CD4-positive, alpha-beta memory T cell (primary cell): ENCODE measurements around the gene MLXIP. TPM values are rescaled to one million over a fixed set of nuclear protein-coding genes. Genes with fewer than 3 reads are reported as not detected.

Experiments
- CTCF ChIA-PET: fragments of 350-600 bp; sonication (Branson Sonifier 250); formaldehyde crosslinking; loops from one replicate; lab custom pipeline; 2021; ENCODE audit warnings: inconsistent platforms; ENCODE audit not compliant: partially characterized antibody; lab: Charles Lee
- POLR2A ChIA-PET: fragments of 350-600 bp; sonication (Branson Sonifier 250); formaldehyde crosslinking; loops from one replicate; lab custom pipeline; 2021; ENCODE audit not compliant: partially characterized antibody; lab: Charles Lee
- DNase-seq, 5 donors: peaks; one replicate each; pipeline versions ENCODE4 v3.0.0 to v3.0.0-alpha.2; 2020 to 2022; ENCODE audit warnings: mixed read lengths in 1 of 5
- H3K27ac ChIP-seq: one replicate; pipeline ENCODE4 v1.7.0; 2013; ENCODE audit warnings: low read depth, low read length
- H3K27me3 ChIP-seq: 2 replicates; pipeline ENCODE4 v1.7.0; 2013; ENCODE audit warnings: mild to moderate bottlenecking, low read length, moderate library complexity; ENCODE audit not compliant: insufficient read depth
- H3K36me3 ChIP-seq: 2 replicates; pipeline ENCODE4 v1.7.0; 2013; ENCODE audit warnings: mild to moderate bottlenecking, low read length, moderate library complexity; ENCODE audit not compliant: insufficient read depth
- H3K4me1 ChIP-seq: 2 replicates; pipeline ENCODE4 v1.7.0; 2013; ENCODE audit warnings: mild to moderate bottlenecking, low read length, moderate library complexity; ENCODE audit not compliant: insufficient read depth
- H3K4me3 ChIP-seq, 2 donors: one replicate each; pipeline ENCODE4 v1.7.0; 2013; ENCODE audit warnings: low read length in 2 of 2, mild to moderate bottlenecking in 1 of 2
- H3K9me3 ChIP-seq, 2 donors: one replicate each; pipeline ENCODE4 v1.7.0; 2013; ENCODE audit warnings: low read length in 2 of 2, control low read depth in 1 of 2; ENCODE audit not compliant: control insufficient read depth in 1 of 2
- H3K27ac Mint-ChIP-seq, 7 donors: one replicate each; pipeline ENCODE4 v1.8.0; 2020 to 2021; ENCODE audit warnings: mixed read lengths in 7 of 7, mild to moderate bottlenecking in 6 of 7, inconsistent platforms in 3 of 7, moderate library complexity in 3 of 7
- H3K27me3 Mint-ChIP-seq, 2 donors: one replicate each; pipeline ENCODE4 v1.8.0; 2020 to 2021; ENCODE audit warnings: mixed read lengths in 2 of 2
- H3K36me3 Mint-ChIP-seq, 2 donors: one replicate each; pipeline ENCODE4 v1.8.0; 2020 to 2021; ENCODE audit warnings: mixed read lengths in 2 of 2, inconsistent platforms in 1 of 2, mild to moderate bottlenecking in 1 of 2
- H3K4me1 Mint-ChIP-seq, 4 donors: one replicate each; pipeline ENCODE4 v1.8.0; 2020 to 2021; ENCODE audit warnings: mixed read lengths in 4 of 4, mild to moderate bottlenecking in 1 of 4
- H3K4me3 Mint-ChIP-seq, 8 donors: one replicate each; pipeline ENCODE4 v1.8.0; 2020 to 2021; ENCODE audit warnings: mixed read lengths in 8 of 8, mild to moderate bottlenecking in 7 of 8, moderate library complexity in 6 of 8, inconsistent platforms in 3 of 8
- H3K9me3 Mint-ChIP-seq, 8 donors: one replicate each; pipeline ENCODE4 v1.8.0; 2020 to 2021; ENCODE audit warnings: mixed read lengths in 8 of 8, mild to moderate bottlenecking in 5 of 8, inconsistent platforms in 3 of 8, moderate library complexity in 1 of 8
- intact Hi-C: fragments of 100-400 bp; cut with micrococcal nuclease; formaldehyde crosslinking; loops from one replicate; pipeline ENCODE4 v1.15.1; 2023
- polyA plus RNA-seq, 2 donors: library from polyadenylated mRNA; unstranded; fragments of 300-500 nt; fragmentation: Illumina TruSeq; gene quantifications; one replicate each; pipeline ENCODE4 v1.2.3, GENCODE V29; 2021
- total RNA-seq, 2 experiments: library from RNA; stranded (reverse); gene quantifications; one replicate each; pipeline ENCODE4 v1.2.3, GENCODE V29; 2021

MLXIP gene
- total and polyA plus RNA-seq, 4 experiments from 2014 or later, result 2.7 to 88.1 (median 51.7) TPM

DNA sequence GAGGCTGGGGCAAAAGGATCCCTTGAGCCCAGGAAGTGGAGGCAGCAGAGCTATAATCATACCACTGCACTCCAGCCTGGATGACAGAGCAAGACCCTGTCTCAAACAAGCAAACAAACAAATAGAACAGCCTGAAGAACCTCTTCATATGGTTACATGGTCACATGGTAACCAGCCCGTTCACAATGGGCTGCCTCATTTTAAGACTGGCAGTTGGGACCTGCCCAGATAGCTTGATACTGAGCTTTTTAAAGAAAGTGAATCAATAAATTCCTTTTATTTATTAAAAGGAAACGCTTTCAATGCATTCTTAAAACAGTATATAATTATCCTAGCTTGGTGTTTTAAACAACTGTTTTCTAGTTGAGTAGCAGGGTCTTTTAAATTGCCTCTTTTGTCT is 10.5 kb downstream of the MLXIP start:
- H3K4me3 Mint-ChIP-seq, result no peak overlapping the region
- peak overlapping the region; percentile 39 to 77 (median 73) for H3K27ac Mint-ChIP-seq
- peaks cover 11 to 33% of the 10 kb centered on the region in 2 donors for H3K36me3 Mint-ChIP-seq
- POLR2A ChIA-PET, result interaction anchor here (0.7 to 6.3 kb wide), 4 partner anchors 9 to 138 kb away, joined by 3 to 53 read pairs (median 5); partner anchors contain the start of genes BCL7A and MLXIP
- H3K9me3 Mint-ChIP-seq, result no peaks in the 10 kb centered on the region
- CTCF ChIA-PET, result interaction anchor here (0.7 to 3.4 kb wide), 7 partner anchors 8 to 809 kb away, joined by 3 to 14 read pairs (median 6); no protein-coding TSS in a partner anchor
- intact Hi-C loops, result no loop called here
- no peaks in the 10 kb centered on the region for H3K27me3 Mint-ChIP-seq
- Histone ChIP-seq H3K9me3 (no peaks in the 10 kb centered on the region), H3K4me3 (no peak overlapping the region), H3K27me3 (no peaks in the 10 kb centered on the region), H3K4me1 (peaks cover 75% of the 10 kb centered on the region), H3K27ac (no peak overlapping the region), H3K36me3 (peaks cover 5% of the 10 kb centered on the region)
- H3K4me1 Mint-ChIP-seq, result peaks cover 38 to 54% (median 47%) of the 10 kb centered on the region in 4 donors
- DNase-seq, result no peak

- Mint-ChIP-seq H3K4me1 (peaks cover 27 to 45% (median 37%) of the 10 kb centered on the region in 4 donors), H3K4me3 (peak overlapping the region in 3 of 8 donors; percentile 14 to 57 (median 55)), H3K9me3 (no peaks in the 10 kb centered on the region), H3K27me3 (no peaks in the 10 kb centered on the region), H3K36me3 (peaks cover 9 to 23% of the 10 kb centered on the region in 2 donors), H3K27ac (peak overlapping the region in 6 of 7 donors; percentile 1 to 85 (median 80))
- Histone ChIP-seq H3K36me3 (no peaks in the 10 kb centered on the region), H3K27ac (no peak overlapping the region), H3K4me1 (peaks cover 84% of the 10 kb centered on the region), H3K9me3 (no peaks in the 10 kb centered on the region), H3K27me3 (no peaks in the 10 kb centered on the region), H3K4me3 (no peak overlapping the region)
- intact Hi-C loops, result loop anchor here (2.0 kb wide), 1 partner anchor 14 kb away; no protein-coding TSS in a partner anchor
- ChIA-PET POLR2A (interaction anchor here (0.9 to 6.3 kb wide), 3 partner anchors 7 to 25 kb away, joined by 3 to 53 read pairs (median 4); partner anchors contain the start of gene MLXIP), CTCF (interaction anchor here (0.8 to 3.4 kb wide), 4 partner anchors 9 to 37 kb away, joined by 3 to 14 read pairs (median 7); no protein-coding TSS in a partner anchor)
- DNase-seq, result no peak
Measured at GRCh38 chr12:122090759-122091515, 12.4 kb downstream of the MLXIP start.

GRCh38 chr12:122093098-122093883 is 14.7 kb downstream of the MLXIP start:
- Mint-ChIP-seq H3K27me3 (no peaks in the 10 kb centered on the region), H3K27ac (no peak overlapping the region), H3K4me3 (no peak overlapping the region), H3K9me3 (no peaks in the 10 kb centered on the region), H3K36me3 (peaks cover 4 to 11% of the 10 kb centered on the region in 2 donors), H3K4me1 (peaks cover 27 to 38% (median 33%) of the 10 kb centered on the region in 4 donors)
- peaks cover 81% of the 10 kb centered on the region for H3K4me1 ChIP-seq
- no peak overlapping the region for H3K4me3 ChIP-seq
- DNase-seq, result no peak
- no peaks in the 10 kb centered on the region for H3K27me3 ChIP-seq
- POLR2A ChIA-PET, result interaction anchor here (1.0 to 6.3 kb wide), 2 partner anchors 8 to 13 kb away, joined by 4 to 53 read pairs; partner anchors contain the start of gene MLXIP
- CTCF ChIA-PET, result interaction anchor here (0.7 kb wide), 1 partner anchor 30 kb away, joined by 3 read pairs; no protein-coding TSS in a partner anchor
- no peaks in the 10 kb centered on the region for H3K9me3 ChIP-seq
- intact Hi-C loops, result no loop called here
- no peak overlapping the region for H3K27ac ChIP-seq
- no peaks in the 10 kb centered on the region for H3K36me3 ChIP-seq

DNA sequence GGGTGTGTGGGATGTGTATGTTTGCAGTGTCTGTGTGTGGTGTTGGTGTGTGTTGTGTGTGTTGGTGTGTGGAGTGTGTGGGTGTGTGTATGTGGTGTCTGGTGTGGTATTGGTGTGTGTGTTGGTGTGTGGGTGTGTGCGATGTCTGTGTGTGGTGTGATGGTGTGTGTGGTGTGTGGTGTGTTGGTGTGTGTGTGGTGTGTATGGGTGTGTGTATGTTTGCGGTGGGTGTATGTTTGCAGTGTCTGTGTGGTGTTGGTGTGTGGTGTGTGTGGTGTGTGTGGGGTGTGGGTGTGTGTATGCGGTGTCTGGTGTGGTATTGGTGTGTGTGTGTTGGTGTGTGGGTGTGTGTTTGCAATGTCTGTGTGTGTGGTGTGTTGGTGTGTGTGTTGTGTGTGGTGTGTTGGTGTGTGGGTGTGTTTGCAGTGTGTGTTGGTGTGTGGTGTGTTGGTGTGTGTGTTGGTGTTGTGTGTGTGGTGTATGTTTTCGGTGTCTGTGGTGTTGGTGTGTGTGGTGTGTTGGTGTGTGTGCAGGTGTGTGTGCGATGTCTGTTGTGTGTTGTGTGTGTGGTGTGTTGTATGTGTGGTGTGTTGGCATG is 15.7 kb downstream of the MLXIP start:
- intact Hi-C loops, result no loop called here
- DNase-seq, result no peak
- ChIA-PET POLR2A (no interaction called here), CTCF (no interaction called here)
- H3K4me3 Mint-ChIP-seq, result no peak overlapping the region
- Histone ChIP-seq H3K27me3 (no peaks in the 10 kb centered on the region), H3K4me3 (no peak overlapping the region), H3K9me3 (no peaks in the 10 kb centered on the region), H3K36me3 (no peaks in the 10 kb centered on the region), H3K27ac (no peak overlapping the region), H3K4me1 (peaks cover 81% of the 10 kb centered on the region)
- H3K27ac Mint-ChIP-seq, result no peak overlapping the region
- H3K4me1 Mint-ChIP-seq, result peaks cover 30 to 38% (median 35%) of the 10 kb centered on the region in 4 donors
- H3K9me3 Mint-ChIP-seq, result no peaks in the 10 kb centered on the region
- H3K36me3 Mint-ChIP-seq, result peaks cover 4 to 9% of the 10 kb centered on the region in 2 donors
- no peaks in the 10 kb centered on the region for H3K27me3 Mint-ChIP-seq

- H3K27ac ChIP-seq, result no peak overlapping the region
- CTCF ChIA-PET, result interaction anchor here (0.5 to 2.1 kb wide), 2 partner anchors 11 to 278 kb away, joined by 3 to 7 read pairs; no protein-coding TSS in a partner anchor
Measured at GRCh38 chr12:122094735-122095631, 16.4 kb downstream of the MLXIP start.

DNA sequence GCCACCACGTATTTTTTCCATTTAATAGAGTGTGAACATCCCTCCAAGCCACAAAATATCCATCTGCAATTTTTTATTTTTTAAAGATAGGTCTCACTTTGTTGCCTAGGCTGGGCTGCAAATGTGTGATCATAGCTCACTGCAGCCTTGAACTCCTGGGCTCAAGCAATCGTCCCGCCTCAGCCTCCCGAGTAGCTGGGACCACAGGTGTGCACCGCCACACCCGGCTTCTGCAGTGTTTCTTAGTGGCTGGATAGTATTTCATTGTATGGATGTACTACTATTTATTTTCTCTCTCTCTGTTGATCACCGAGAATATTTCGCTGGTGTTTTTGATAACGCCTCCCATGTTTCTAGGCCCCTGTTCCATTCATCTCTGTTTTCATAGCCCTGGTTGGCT is 17.5 kb downstream of the MLXIP start:
- ChIA-PET POLR2A (interaction anchor here (1.2 to 3.9 kb wide), 3 partner anchors 10 to 17 kb away, joined by 3 to 31 read pairs (median 8); partner anchors contain the start of gene MLXIP), CTCF (interaction anchor here (2.1 kb wide), 1 partner anchor 10 kb away, joined by 7 read pairs; no protein-coding TSS in a partner anchor)
- Mint-ChIP-seq H3K27me3 (no peaks in the 10 kb centered on the region), H3K9me3 (no peaks in the 10 kb centered on the region), H3K27ac (peak overlapping the region; percentile 2 to 88 (median 58)), H3K4me1 (peaks cover 35 to 47% (median 44%) of the 10 kb centered on the region in 4 donors), H3K4me3 (peak overlapping the region in 1 of 8 donors; percentile 1), H3K36me3 (peaks cover 2 to 4% of the 10 kb centered on the region in 2 donors)
- intact Hi-C loops, result no loop called here
- H3K4me1 ChIP-seq, result peaks cover 82% of the 10 kb centered on the region
- no peak overlapping the region for H3K27ac ChIP-seq
- no peak for DNase-seq
- H3K4me3 ChIP-seq, result no peak overlapping the region
- no peaks in the 10 kb centered on the region for H3K27me3 ChIP-seq
- no peaks in the 10 kb centered on the region for H3K36me3 ChIP-seq
- H3K9me3 ChIP-seq, result no peaks in the 10 kb centered on the region

More at GRCh38 chr12:122094735-122095631, 16.4 kb downstream of the MLXIP start:
- H3K4me1 Mint-ChIP-seq, result peaks cover 30 to 39% (median 38%) of the 10 kb centered on the region in 4 donors
- Histone ChIP-seq H3K4me1 (peaks cover 81% of the 10 kb centered on the region), H3K36me3 (no peaks in the 10 kb centered on the region), H3K9me3 (no peaks in the 10 kb centered on the region), H3K4me3 (no peak overlapping the region), H3K27me3 (no peaks in the 10 kb centered on the region)
- POLR2A ChIA-PET, result interaction anchor here (1.2 to 3.9 kb wide), 3 partner anchors 9 to 16 kb away, joined by 3 to 31 read pairs (median 8); partner anchors contain the start of gene MLXIP
- H3K27ac Mint-ChIP-seq, result peak overlapping the region in 1 of 7 donors; percentile 66
- H3K36me3 Mint-ChIP-seq, result peaks cover 4 to 5% of the 10 kb centered on the region in 2 donors
- H3K4me3 Mint-ChIP-seq, result no peak overlapping the region
- H3K9me3 Mint-ChIP-seq, result no peaks in the 10 kb centered on the region
- no peaks in the 10 kb centered on the region for H3K27me3 Mint-ChIP-seq
- intact Hi-C loops, result no loop called here
- DNase-seq, result peak in 2 of 5 donors; percentile 11 to 35
